H1 (cell line): Measurements from ENCODE around the gene GSTO1. TPM values are rescaled to one million over a fixed set of nuclear protein-coding genes. Genes with fewer than 3 reads are reported as not detected.

Source experiments
- CTCF ChIA-PET: fragments of 300-600 bp; sonication (Branson Sonifier 250); formaldehyde crosslinking; loops from one replicate; lab custom pipeline; 2021; ENCODE audit not compliant: partially characterized antibody; lab: Charles Lee
- POLR2A ChIA-PET: fragments of 300-600 bp; sonication (Branson Sonifier 250); formaldehyde crosslinking; loops from one replicate; lab custom pipeline; 2021; ENCODE audit warnings: inconsistent platforms; ENCODE audit not compliant: partially characterized antibody; lab: Charles Lee
- DNase-seq, 2 experiments: peaks; one replicate each; pipeline versions ENCODE4 v3.0.0 to v3.0.0-alpha.2; 2010 to 2022; ENCODE audit warnings: low spot score in 2 of 2, low read depth in 1 of 2, mixed read lengths in 1 of 2
- FAIRE-seq: peaks from 2 replicates; lab custom pipeline; 2011; peaks lifted over from hg19 to GRCh38; lab: Jason Lieb, UNC
- H2AFZ ChIP-seq: 2 replicates; pipeline ENCODE4 v1.8.1; 2012; ENCODE audit warnings: low read length, inconsistent platforms
- H2AK5ac ChIP-seq: 2 replicates; pipeline ENCODE4 v1.6.1; 2013; ENCODE audit warnings: low read depth, low read length
- H2BK120ac ChIP-seq: replicated peaks from 2 replicates; pipeline ENCODE3; 2013; ENCODE audit warnings: low read depth, low read length, inconsistent platforms
- H2BK12ac ChIP-seq: 2 replicates; pipeline ENCODE4 v1.6.1; 2013; ENCODE audit warnings: low read depth, low read length
- H2BK15ac ChIP-seq: 2 replicates; pipeline ENCODE4 v1.6.1; 2013; ENCODE audit warnings: low read length
- H2BK20ac ChIP-seq: 2 replicates; pipeline ENCODE4 v1.6.1; 2013; ENCODE audit warnings: low read length
- H2BK5ac ChIP-seq: 2 replicates; pipeline ENCODE4 v1.6.1; 2013; ENCODE audit warnings: low read depth, low read length
- H3K14ac ChIP-seq: 2 replicates; pipeline ENCODE4 v1.6.1; 2013; ENCODE audit warnings: inconsistent platforms; ENCODE audit not compliant: insufficient read length
- H3K18ac ChIP-seq: 2 replicates; pipeline ENCODE4 v1.6.1; 2013; ENCODE audit warnings: low read length; ENCODE audit errors: extremely low read depth
- H3K23ac ChIP-seq: 2 replicates; pipeline ENCODE4 v1.6.1; 2013; ENCODE audit warnings: inconsistent platforms; ENCODE audit not compliant: insufficient read length
- H3K23me2 ChIP-seq: 2 replicates; pipeline ENCODE4 v1.6.1; 2013; ENCODE audit warnings: low read depth, low read length
- H3K27ac ChIP-seq: 2 replicates; pipeline ENCODE4 v1.6.1; 2011; ENCODE audit warnings: low read depth, low read length, inconsistent platforms
- H3K27me3 ChIP-seq, 4 experiments: replicated peaks in 1 of 4; 1 replicate in 1 of 4; 2 replicates in 3 of 4; pipeline versions ENCODE4 v1.6.1 to v1.8.1; 2011 to 2013; ENCODE audit warnings: low read length in 3 of 4, mild to moderate bottlenecking in 3 of 4, inconsistent platforms in 2 of 4, mixed read lengths in 2 of 4, moderate library complexity in 1 of 4; ENCODE audit not compliant: control insufficient read depth in 3 of 4, insufficient read depth in 3 of 4; ENCODE audit errors: extremely low read depth in 1 of 4
- H3K36me3 ChIP-seq, 4 experiments: 2 replicates each; pipeline versions ENCODE4 v1.6.1 to v1.8.1; 2011 to 2013; ENCODE audit warnings: mild to moderate bottlenecking in 4 of 4, low read length in 3 of 4, moderate library complexity in 2 of 4, control low read depth in 1 of 4, inconsistent platforms in 1 of 4; ENCODE audit not compliant: insufficient read depth in 4 of 4, control insufficient read depth in 2 of 4
- H3K4ac ChIP-seq: replicated peaks from 2 replicates; pipeline ENCODE3; 2013; ENCODE audit warnings: low read length, low read depth, mixed read lengths, inconsistent platforms; ENCODE audit not compliant: insufficient read length
- H3K4me1 ChIP-seq, 4 experiments: replicated peaks in 1 of 4; 1 replicate in 1 of 4; 2 replicates in 3 of 4; pipeline versions ENCODE4 v1.6.1 to v1.8.1; 2011 to 2013; ENCODE audit warnings: low read length in 3 of 4, inconsistent platforms in 2 of 4, mixed read lengths in 1 of 4; ENCODE audit not compliant: insufficient read depth in 4 of 4, control insufficient read depth in 3 of 4
- H3K4me2 ChIP-seq, 2 experiments: 2 replicates each; pipeline versions ENCODE4 v1.6.1 to v1.8.1; 2011 to 2013; ENCODE audit warnings: low read depth in 2 of 2, low read length in 2 of 2, control low read depth in 1 of 2, inconsistent platforms in 1 of 2, mild to moderate bottlenecking in 1 of 2; ENCODE audit not compliant: insufficient read depth in 1 of 2
- H3K4me3 ChIP-seq, 4 experiments: fragments of 200-600, 300-600 bp in 1 of 4; sonication (generic), shearing (Covaris generic), sonication (Bioruptor Twin) in 1 of 4; 2 replicates each; pipeline versions ENCODE4 v1.5.1 to v1.8.1; 2011 to 2016; ENCODE audit warnings: low read length in 4 of 4, low read depth in 3 of 4, control low read depth in 2 of 4, inconsistent platforms in 2 of 4, mild to moderate bottlenecking in 2 of 4, mixed read lengths in 1 of 4, moderate library complexity in 1 of 4; ENCODE audit not compliant: insufficient read depth in 2 of 4; ENCODE audit errors: extremely low read depth in 1 of 4
- H3K56ac ChIP-seq: replicated peaks from 2 replicates; pipeline ENCODE3; 2013; ENCODE audit warnings: low read depth, mild to moderate bottlenecking, mixed read lengths, low read length, inconsistent platforms; ENCODE audit not compliant: insufficient read length
- H3K79me1 ChIP-seq: 2 replicates; pipeline ENCODE4 v1.6.1; 2013; ENCODE audit warnings: low read depth, low read length, control low read depth
- H3K79me2 ChIP-seq, 2 experiments: 2 replicates each; pipeline versions ENCODE4 v1.6.1 to v1.8.1; 2012 to 2013; ENCODE audit warnings: low read length in 2 of 2, mild to moderate bottlenecking in 2 of 2, inconsistent platforms in 1 of 2; ENCODE audit not compliant: insufficient read depth in 2 of 2, control insufficient read depth in 1 of 2
- H3K9ac ChIP-seq, 4 experiments: replicated peaks in 1 of 4; 1 replicate in 1 of 4; 2 replicates in 3 of 4; pipeline versions ENCODE4 v1.6.1 to v1.8.1; 2011 to 2013; ENCODE audit warnings: low read depth in 3 of 4, low read length in 3 of 4, control low read depth in 2 of 4, mild to moderate bottlenecking in 2 of 4, moderate library complexity in 2 of 4, inconsistent platforms in 1 of 4; ENCODE audit errors: extremely low read depth in 1 of 4
- H3K9me3 ChIP-seq, 2 experiments: 2 replicates each; pipeline versions ENCODE4 v1.6.1 to v1.8.1; 2012 to 2013; ENCODE audit warnings: mild to moderate bottlenecking in 2 of 2, moderate library complexity in 2 of 2, control low read depth in 1 of 2, inconsistent platforms in 1 of 2, low read depth in 1 of 2, low read length in 1 of 2, mixed read lengths in 1 of 2; ENCODE audit not compliant: insufficient read depth in 2 of 2
- H4K20me1 ChIP-seq, 2 experiments: replicated peaks in 1 of 2; 2 replicates each; pipeline versions ENCODE3 to v1.8.1; 2011 to 2013; ENCODE audit warnings: inconsistent platforms in 2 of 2, low read length in 2 of 2, mild to moderate bottlenecking in 1 of 2; ENCODE audit not compliant: insufficient read depth in 2 of 2, control insufficient read depth in 1 of 2
- H4K5ac ChIP-seq: 2 replicates; pipeline ENCODE4 v1.6.1; 2013; ENCODE audit warnings: low read length, low read depth, mixed read lengths, inconsistent platforms; ENCODE audit not compliant: insufficient read length
- H4K8ac ChIP-seq: 2 replicates; pipeline ENCODE4 v1.8.0; 2013; ENCODE audit warnings: mild to moderate bottlenecking, moderate library complexity, low read length, inconsistent platforms; ENCODE audit not compliant: insufficient read depth; ENCODE audit errors: extremely low read depth
- H4K91ac ChIP-seq: replicated peaks from 2 replicates; pipeline ENCODE3; 2013; ENCODE audit warnings: low read length, mixed read lengths, inconsistent platforms; ENCODE audit not compliant: insufficient read length
- RAD21 ChIP-seq, 2 experiments: IDR thresholded peaks in 1 of 2; conservative IDR thresholded peaks in 1 of 2; 2 replicates each; pipeline ENCODE4 v1.6.1; 2011; ENCODE audit warnings: low read depth in 2 of 2, low read length in 2 of 2, improper control_type of control experiment in 1 of 2, inconsistent platforms in 1 of 2, mild to moderate bottlenecking in 1 of 2, moderate library complexity in 1 of 2
- RXRA ChIP-seq: IDR thresholded peaks from 2 replicates; pipeline ENCODE4 v1.6.1; 2011; ENCODE audit warnings: low read depth, mild to moderate bottlenecking, low read length, moderate library complexity; ENCODE audit not compliant: insufficient read depth
- WGBS, 2 experiments: shearing (Covaris generic) in 1 of 2; methylation state at CpG; one replicate each; pipeline versions ENCODE4 v1.1.6 to v1.1.7; 2013 to 2015; ENCODE audit warnings: low lambda C conversion rate in 2 of 2, mixed read lengths in 2 of 2, inconsistent platforms in 1 of 2, low coverage in 1 of 2, missing lambda C conversion rate in 1 of 2; ENCODE audit not compliant: insufficient replicate concordance in 2 of 2, insufficient coverage in 1 of 2, insufficient read length in 1 of 2; ENCODE audit errors: extremely low coverage in 1 of 2, missing lambda C conversion rate in 1 of 2; 5-methylcytosine and 5-hydroxymethylcytosine counted together
- polyA plus RNA-seq, 7 experiments: library from polyadenylated mRNA; depleted of rRNA in 3 of 7; stranded (reverse) in 5 of 7; unstranded in 2 of 7; fragments of >200 nt in 5 of 7; fragments of 200-250 nt in 2 of 7; gene quantifications; 1 replicate in 5 of 7; 2 replicates in 1 of 7; 4 replicates in 1 of 7; pipeline versions ENCODE4 v1.2.1 to v1.2.3, GENCODE V29; 2011 to 2013; ENCODE audit warnings: missing spikeins in 2 of 7, mixed read lengths in 2 of 7
- total RNA-seq: library from RNA; stranded (reverse); fragmentation: NEBNext Ultra II Directional; extraction: Animal tissue kit (Norgen Biotek cat#: 25700); gene quantifications from 2 replicates; pipeline ENCODE4 v1.2.1, GENCODE V29; 2021

Gene GSTO1
- total and polyA plus RNA-seq, 2 of the 8 experiments (the other 6 are each of a cell fraction or from before 2014, with no cell fraction given), result 22.4 to 32.5 TPM

- no peak overlapping the region for H4K91ac ChIP-seq
- H3K79me2 ChIP-seq, result no peaks in the 10 kb centered on the region
- no peak overlapping the region for H2AFZ ChIP-seq
- no peak overlapping the region for H2BK15ac ChIP-seq
- no peaks in the 10 kb centered on the region for H3K23me2 ChIP-seq
- H3K27ac ChIP-seq, result no peak overlapping the region
- DNase-seq (peak; percentile 50 to 93), FAIRE-seq (peak; percentile 36)
- no peak overlapping the region for H3K4me3 ChIP-seq
- no peak overlapping the region for H2BK12ac ChIP-seq
- H3K23ac ChIP-seq, result no peak overlapping the region
- POLR2A ChIA-PET, result interaction anchor here (0.6 to 2.0 kb wide), 4 partner anchors 9 to 32 kb away, joined by 3 to 7 read pairs (median 4); no protein-coding TSS in a partner anchor
- H3K18ac ChIP-seq, result no peak overlapping the region
- H3K56ac ChIP-seq, result no peak overlapping the region
- no peak overlapping the region for H3K4ac ChIP-seq
- no peak overlapping the region for H2BK5ac ChIP-seq
- H2BK20ac ChIP-seq, result no peak overlapping the region
- H2AK5ac ChIP-seq, result no peak overlapping the region
- peaks cover 0 to 3% of the 10 kb centered on the region in 2 experiments; a peak in 1 of 4 replicates for H3K9me3 ChIP-seq
- H3K9ac ChIP-seq, result no peak overlapping the region
- H3K14ac ChIP-seq, result no peak overlapping the region
- peaks cover 0 to 2% (median 0%) of the 10 kb centered on the region in 4 experiments; a peak in 2 of 8 replicates for H3K36me3 ChIP-seq
- H3K4me2 ChIP-seq, result no peak overlapping the region
- no peaks in the 10 kb centered on the region for H3K4me1 ChIP-seq
- H2BK120ac ChIP-seq, result no peak overlapping the region
- CTCF ChIA-PET, result interaction anchor here (0.6 to 16.1 kb wide), 20 partner anchors 9 to 326 kb away, joined by 3 to 379 read pairs (median 4); partner anchors contain the start of gene CFAP58
- no peak overlapping the region for H4K5ac ChIP-seq
- H4K20me1 ChIP-seq, result no peaks in the 10 kb centered on the region
- WGBS, 2 experiments, result 68% methylated on average over 17 of the region's 17 CpGs; no CpG with 5 or more reads in 1 of the 2 experiments
- H4K8ac ChIP-seq, result no peak overlapping the region
- H3K79me1 ChIP-seq, result no peaks in the 10 kb centered on the region
- H3K27me3 ChIP-seq, result no peaks in the 10 kb centered on the region
- TF ChIP-seq RAD21 (IDR thresholded peaks at IDR 0.05 in 1 of 2, conservative IDR thresholded peaks at IDR 0.05 in 1 of 2; ENCODE audit: low read depth in 2 of 2, low read length in 2 of 2) (peak; percentile 43 to 64), RXRA (no peak)
Measured at GRCh38 chr10:104297697-104298660, 43.3 kb downstream of the GSTO1 start.
